Lower leg skin (tissue), 4 donors: ENCODE results near the gene TNIK. TPM values are rescaled to one million over a fixed set of nuclear protein-coding genes. Genes with fewer than 3 reads are reported as not detected.

Experiments
- DNase-seq, 2 donors: peaks; one replicate each; pipeline ENCODE4 v3.0.0-alpha.2; 2019; ENCODE audit warnings: low spot score in 2 of 2
- H3K4me3 ChIP-seq: fragments of 200-600 bp; sonication (generic); 2 replicates; pipeline ENCODE4 v1.5.1; 2017; ENCODE audit warnings: mild to moderate bottlenecking, low read depth; ENCODE audit not compliant: poor library complexity, severe bottlenecking
- CTCF ChIP-seq, 3 donors: fragments of 450-650 bp; IDR thresholded peaks; one replicate each; pipeline ENCODE4 v1.5.1; 2016; ENCODE audit warnings: antibody characterized with exemption in 3 of 3, mild to moderate bottlenecking in 3 of 3, moderate library complexity in 2 of 3
- POLR2A ChIP-seq, 2 donors: fragments of 450-650 bp; IDR thresholded peaks; one replicate each; pipeline ENCODE4 v1.6.1; 2016 to 2017; ENCODE audit warnings: antibody characterized with exemption in 2 of 2, mild to moderate bottlenecking in 1 of 2, moderate library complexity in 1 of 2
- WGBS, 2 donors: methylation state at CpG; one replicate each; pipeline ENCODE4 v1.1.5; 2018; 5-methylcytosine and 5-hydroxymethylcytosine counted together
- intact Hi-C: fragments of 100-400 bp; cut with DNase I; formaldehyde crosslinking; loops from one replicate; pipeline ENCODE4 v1.15.0; 2023; ENCODE audit warnings: low total_unique reads
- total RNA-seq, 4 donors: library from RNA; depleted of rRNA; stranded (reverse); fragments of >200 nt; gene quantifications; one replicate each; pipeline ENCODE4 v1.1.0, GENCODE V29; 2016

Gene TNIK
- total RNA-seq, 4 donors from 2014 or later = 0.72 to 4.7 (median 2.4) TPM

GRCh38 chr3:171481011-171481410 lies 20.8 kb upstream of the TNIK start:
- H3K4me3 ChIP-seq = no peak overlapping the region
- TF ChIP-seq CTCF (IDR thresholded peaks at IDR 0.05) (no peak), POLR2A (IDR thresholded peaks at IDR 0.05) (no peak)
- 89 to 100% methylated on average over 1 of the region's 1 CpG for WGBS, 2 donors
- no peak for DNase-seq
- intact Hi-C loops = no loop called here

- DNase-seq = no peak
- intact Hi-C loops = no loop called here
- H3K4me3 ChIP-seq = no peak overlapping the region
- TF ChIP-seq POLR2A (IDR thresholded peaks at IDR 0.05) (no peak), CTCF (IDR thresholded peaks at IDR 0.05) (no peak)
- WGBS, 2 donors = 47 to 54% methylated on average over 1 of the region's 1 CpG
Observed at GRCh38 chr3:171480526-171480925, 20.3 kb upstream of the TNIK start.

- H3K4me3 ChIP-seq = no peak overlapping the region
- TF ChIP-seq CTCF (IDR thresholded peaks at IDR 0.05) (no peak), POLR2A (IDR thresholded peaks at IDR 0.05) (no peak)
- intact Hi-C loops = no loop called here
- no peak for DNase-seq
Observed at GRCh38 chr3:171476532-171477102, 16.4 kb upstream of the TNIK start.

GRCh38 chr3:171472552-171472951 lies 12.3 kb upstream of the TNIK start:
- DNase-seq = no peak
- 74 to 86% methylated on average over 2 of the region's 2 CpGs for WGBS, 2 donors
- intact Hi-C loops = no loop called here
- H3K4me3 ChIP-seq = no peak overlapping the region
- no peak for TF ChIP-seq CTCF (IDR thresholded peaks at IDR 0.05)
- TF ChIP-seq POLR2A (IDR thresholded peaks at IDR 0.05) = no peak

GRCh38 chr3:171470714-171471227 lies 10.6 kb upstream of the TNIK start:
- intact Hi-C loops = no loop called here
- H3K4me3 ChIP-seq = no peak overlapping the region
- no peak for DNase-seq
- 91 to 94% methylated on average over 1 of the region's 1 CpG for whole genome bisulfite sequencing, 2 donors
- TF ChIP-seq POLR2A (IDR thresholded peaks at IDR 0.05) = no peak
- TF ChIP-seq CTCF (IDR thresholded peaks at IDR 0.05) = no peak

- intact Hi-C loops = no loop called here
- no peak for DNase-seq
- TF ChIP-seq POLR2A (IDR thresholded peaks at IDR 0.05) = no peak
- TF ChIP-seq CTCF (IDR thresholded peaks at IDR 0.05) = no peak
- no peak overlapping the region for H3K4me3 ChIP-seq
- 92 to 95% methylated on average over 3 of the region's 3 CpGs for WGBS, 2 donors
Observed at GRCh38 chr3:171469376-171469775, 9.2 kb upstream of the TNIK start.
